Transverse colon (tissue), 4 donors: Measurements from ENCODE around the gene ALOXE3.

Experiments
- CTCF ChIP-seq, 5 experiments: fragments of 200-600 bp in 3 of 5; fragments of 450-650 bp in 2 of 5; sonication (generic) in 3 of 5; IDR thresholded peaks; 1 replicate in 2 of 5; 2 replicates in 3 of 5; pipeline ENCODE4 v1.5.1; 2016 to 2017; ENCODE audit warnings: antibody characterized with exemption in 5 of 5, inconsistent platforms in 3 of 5, mild to moderate bottlenecking in 2 of 5, moderate library complexity in 1 of 5
- EP300 ChIP-seq: sonication (generic); formaldehyde crosslinking; IDR thresholded peaks from one replicate; pipeline ENCODE4 v1.6.1; 2017; ENCODE audit warnings: antibody characterized with exemption, low read depth
- POLR2A ChIP-seq: fragments of 450-650 bp; IDR thresholded peaks from one replicate; pipeline ENCODE4 v1.6.1; 2016; ENCODE audit warnings: antibody characterized with exemption, mild to moderate bottlenecking, moderate library complexity
- POLR2AphosphoS5 ChIP-seq, 3 donors: sonication (generic); formaldehyde crosslinking; IDR thresholded peaks; one replicate each; pipeline ENCODE4 v1.6.1; 2016; ENCODE audit warnings: antibody characterized with exemption in 3 of 3

- no peak for TF ChIP-seq CTCF (IDR thresholded peaks at IDR 0.05)
- no peak for TF ChIP-seq EP300
- TF ChIP-seq POLR2AphosphoS5 (IDR thresholded peaks at IDR 0.05), result no peak
- TF ChIP-seq POLR2A, result no peak
Observed at GRCh38 chr17:8164815-8165131, 46.5 kb upstream of the ALOXE3 start.
